Common myeloid progenitor, CD34-positive (primary cell): ENCODE measurements around the gene FAM81B.

Source experiments
- CTCF ChIA-PET: fragments of 350-600 bp; sonication (Branson Sonifier 250); formaldehyde crosslinking; loops from one replicate; lab custom pipeline; 2021; ENCODE audit warnings: antibody characterized with exemption; lab: Charles Lee
- POLR2A ChIA-PET: fragments of 350-600 bp; sonication (Branson Sonifier 250); formaldehyde crosslinking; loops from one replicate; lab custom pipeline; 2021; ENCODE audit warnings: antibody characterized with exemption; lab: Charles Lee
- DNase-seq, 3 donors: peaks; one replicate each; pipeline versions ENCODE4 v3.0.0 to v3.0.0-alpha.2; 2013
- H3K27ac ChIP-seq, 2 experiments: 1 replicate in 1 of 2; 2 replicates in 1 of 2; pipeline ENCODE4 v1.7.0; 2013; ENCODE audit warnings: inconsistent platforms in 2 of 2, low read length in 2 of 2, mild to moderate bottlenecking in 2 of 2, low read depth in 1 of 2, moderate library complexity in 1 of 2; ENCODE audit not compliant: severe bottlenecking in 2 of 2, insufficient read depth in 1 of 2, poor library complexity in 1 of 2
- H3K27me3 ChIP-seq, 5 experiments: replicated peaks in 2 of 5; 1 replicate in 3 of 5; 2 replicates in 2 of 5; pipeline versions ENCODE4 v1.6.1 to v1.7.0; 2013; ENCODE audit warnings: low read length in 4 of 5, mild to moderate bottlenecking in 2 of 5, moderate library complexity in 2 of 5, inconsistent platforms in 1 of 5; ENCODE audit not compliant: insufficient read depth in 5 of 5, control insufficient read depth in 4 of 5
- H3K36me3 ChIP-seq, 4 experiments: 1 replicate in 2 of 4; 2 replicates in 2 of 4; pipeline versions ENCODE4 v1.6.1 to v1.7.0; 2013; ENCODE audit warnings: low read length in 3 of 4, control low read depth in 1 of 4, mild to moderate bottlenecking in 1 of 4; ENCODE audit not compliant: control insufficient read depth in 4 of 4, insufficient read depth in 4 of 4
- H3K4me1 ChIP-seq, 4 experiments: 1 replicate in 3 of 4; 2 replicates in 1 of 4; pipeline versions ENCODE4 v1.6.1 to v1.7.1; 2013; ENCODE audit warnings: low read length in 3 of 4, mild to moderate bottlenecking in 3 of 4, control low read depth in 1 of 4, inconsistent platforms in 1 of 4, moderate library complexity in 1 of 4; ENCODE audit not compliant: control insufficient read depth in 4 of 4, insufficient read depth in 4 of 4; ENCODE audit errors: control extremely low read depth in 1 of 4
- H3K4me3 ChIP-seq, 7 experiments: 1 replicate in 4 of 7; 2 replicates in 3 of 7; pipeline versions ENCODE4 v1.5.1 to v1.7.0; 2013; ENCODE audit warnings: mild to moderate bottlenecking in 7 of 7, low read length in 6 of 7, moderate library complexity in 6 of 7, inconsistent platforms in 2 of 7, low read depth in 2 of 7, control low read depth in 1 of 7; ENCODE audit not compliant: insufficient read depth in 4 of 7, control insufficient read depth in 1 of 7; ENCODE audit errors: extremely low read depth in 1 of 7
- H3K9me3 ChIP-seq, 5 experiments: 1 replicate in 4 of 5; 2 replicates in 1 of 5; pipeline versions ENCODE4 v1.6.1 to v1.7.1; 2013; ENCODE audit warnings: low read length in 4 of 5, mild to moderate bottlenecking in 2 of 5, inconsistent platforms in 1 of 5, low read depth in 1 of 5, moderate library complexity in 1 of 5; ENCODE audit not compliant: control insufficient read depth in 4 of 5, insufficient read depth in 2 of 5; ENCODE audit errors: control extremely low read depth in 1 of 5
- WGBS: methylation state at CpG from one replicate; pipeline ENCODE4 v1.1.5; 2013; ENCODE audit not compliant: insufficient coverage; 5-methylcytosine and 5-hydroxymethylcytosine counted together

FAM81B gene

DNA sequence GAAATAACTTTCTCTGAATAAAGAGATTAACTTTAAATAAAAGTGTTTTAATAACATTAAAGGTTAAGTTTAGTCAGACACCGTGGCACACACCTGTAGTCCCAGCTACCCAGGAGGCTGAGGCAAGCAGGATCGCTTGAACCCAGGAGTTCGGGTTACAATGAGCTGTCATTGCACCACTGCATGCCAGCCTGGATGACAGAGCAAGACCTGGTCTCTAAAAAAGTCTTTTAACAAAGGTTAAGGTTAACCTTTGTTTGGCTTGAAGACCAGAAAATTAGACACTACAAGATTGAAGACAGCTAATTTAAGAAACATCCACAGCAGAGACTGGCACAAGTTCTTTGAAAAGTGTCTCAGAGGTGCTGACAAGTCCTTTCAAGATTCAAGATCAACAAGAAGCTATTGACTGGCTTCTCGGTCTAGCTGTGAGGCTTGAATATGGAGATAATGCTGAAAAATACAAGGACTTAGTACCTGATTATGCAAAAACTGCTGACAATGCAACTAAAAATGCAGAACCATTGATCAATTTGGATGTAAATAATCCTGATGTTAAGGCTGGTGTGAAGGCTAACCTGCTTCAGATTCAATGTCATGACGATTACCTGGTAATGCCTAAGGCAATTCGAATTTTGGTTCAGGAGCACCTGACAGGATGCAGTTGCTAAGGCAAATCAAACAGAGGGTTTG lies 48.8 kb downstream of the FAM81B start:
- CTCF ChIA-PET: no interaction called here
- Histone ChIP-seq H3K36me3 (no peaks in the 10 kb centered on the region), H3K27me3 (no peaks in the 10 kb centered on the region), H3K4me3 (no peak overlapping the region), H3K9me3 (no peaks in the 10 kb centered on the region), H3K27ac (no peak overlapping the region), H3K4me1 (no peaks in the 10 kb centered on the region)
- POLR2A ChIA-PET: no interaction called here
- no peak for DNase-seq
- WGBS: 71% methylated on average over 5 of the region's 6 CpGs

DNA sequence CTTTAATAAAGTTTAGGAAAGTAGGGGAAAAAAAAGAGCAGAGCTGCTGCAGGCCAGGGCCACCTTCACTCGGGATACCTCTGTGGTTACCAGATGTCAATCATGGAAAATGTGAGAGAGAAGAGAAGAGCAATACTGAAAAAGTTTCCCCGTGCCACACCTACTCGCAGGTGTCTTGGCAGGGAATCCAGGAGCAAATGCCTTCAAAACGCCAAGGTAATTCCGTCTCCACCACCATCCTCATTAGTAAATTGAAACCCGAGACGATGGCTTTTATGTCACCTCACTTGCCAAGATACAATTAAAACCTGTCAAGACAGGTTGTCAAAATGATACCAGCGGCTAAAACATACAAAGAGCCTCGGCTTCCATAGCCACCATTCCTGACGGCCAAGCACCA lies 49.7 kb downstream of the FAM81B start:
- H3K4me3 ChIP-seq: no peak overlapping the region
- ChIA-PET POLR2A (no interaction called here), CTCF (no interaction called here)
- H3K4me1 ChIP-seq: no peaks in the 10 kb centered on the region
- WGBS: 75% methylated on average over 10 of the region's 10 CpGs
- no peaks in the 10 kb centered on the region for H3K36me3 ChIP-seq
- H3K27me3 ChIP-seq: no peaks in the 10 kb centered on the region
- no peak overlapping the region for H3K27ac ChIP-seq
- no peaks in the 10 kb centered on the region for H3K9me3 ChIP-seq
- DNase-seq: no peak

DNA sequence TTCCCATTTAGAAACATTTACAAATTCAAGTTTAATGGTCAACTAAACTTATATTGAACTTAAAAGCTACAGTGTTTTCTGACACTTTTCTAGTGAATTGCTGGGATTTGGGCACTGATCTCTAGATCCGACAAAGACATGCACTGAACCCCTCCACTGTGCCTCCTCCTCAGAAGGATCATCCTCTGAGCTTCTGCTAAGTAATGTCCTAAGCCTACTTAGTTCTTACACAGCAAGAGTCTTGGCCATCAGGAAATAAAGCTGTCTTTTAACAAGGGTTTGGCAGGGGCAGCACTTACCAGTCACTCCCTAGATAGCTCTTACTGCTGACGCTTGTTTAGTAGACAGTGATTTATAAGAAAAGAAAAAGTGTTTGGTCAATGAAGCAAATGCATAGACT lies 50.5 kb downstream of the FAM81B start:
- CTCF ChIA-PET: interaction anchor here (0.9 to 1.3 kb wide), 2 partner anchors 9 to 44 kb away, joined by 3 to 5 read pairs; no protein-coding TSS in a partner anchor
- H3K4me1 ChIP-seq: no peaks in the 10 kb centered on the region
- DNase-seq: no peak
- H3K4me3 ChIP-seq: no peak overlapping the region
- H3K9me3 ChIP-seq: no peaks in the 10 kb centered on the region
- POLR2A ChIA-PET: no interaction called here
- H3K27me3 ChIP-seq: no peaks in the 10 kb centered on the region
- no peak overlapping the region for H3K27ac ChIP-seq
- 100% methylated on average over 1 of the region's 2 CpGs for WGBS
- H3K36me3 ChIP-seq: no peaks in the 10 kb centered on the region

DNA sequence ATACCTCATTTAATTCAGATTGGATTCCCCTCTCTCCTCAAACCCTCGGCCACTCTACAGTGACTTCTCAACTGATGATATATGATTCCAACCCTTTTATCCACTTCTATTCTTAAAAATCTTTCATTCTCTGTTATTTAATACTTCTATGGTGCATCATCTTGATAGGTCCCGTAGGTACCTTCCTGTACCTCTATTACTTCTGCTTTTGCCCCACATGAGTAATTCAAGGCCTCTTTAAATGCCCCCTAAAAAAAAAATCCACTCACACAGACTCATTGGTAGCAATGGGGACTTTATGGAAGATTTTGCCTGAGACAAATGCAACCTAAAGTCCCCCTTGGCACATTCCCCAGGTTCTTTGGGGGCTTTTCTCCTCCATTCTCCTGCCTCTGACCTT lies 54.3 kb downstream of the FAM81B start:
- POLR2A ChIA-PET: no interaction called here
- Histone ChIP-seq H3K27ac (no peak overlapping the region), H3K9me3 (no peaks in the 10 kb centered on the region)

DNA sequence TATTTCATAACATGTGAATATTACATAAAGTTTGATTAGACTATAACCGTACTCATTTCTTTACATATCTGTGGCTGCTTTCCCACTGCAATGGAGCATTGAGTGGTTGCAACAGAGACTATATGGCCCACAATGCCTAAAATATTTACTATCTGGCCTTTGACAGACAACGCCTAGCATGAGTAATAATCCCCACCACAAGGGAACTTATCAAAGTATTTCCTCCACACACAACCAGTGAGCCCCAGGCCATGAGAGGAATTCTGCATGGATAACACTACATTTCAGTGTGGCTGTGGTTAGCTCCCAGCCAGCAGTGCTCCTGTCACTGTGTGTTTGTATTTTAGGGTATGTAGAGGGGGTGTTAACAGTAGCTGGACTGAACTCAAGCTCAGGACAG lies 54.8 kb downstream of the FAM81B start:
- Histone ChIP-seq H3K4me1 (no peaks in the 10 kb centered on the region), H3K36me3 (no peaks in the 10 kb centered on the region), H3K4me3 (no peak overlapping the region), H3K9me3 (no peaks in the 10 kb centered on the region), H3K27ac (no peak overlapping the region), H3K27me3 (no peaks in the 10 kb centered on the region)
- ChIA-PET CTCF (no interaction called here), POLR2A (no interaction called here)
- WGBS: 100% methylated on average over 1 of the region's 2 CpGs
- no peak for DNase-seq

More for the DNA sequence above, 54.3 kb downstream of the FAM81B start:
- Histone ChIP-seq H3K4me1 (no peaks in the 10 kb centered on the region), H3K4me3 (no peak overlapping the region), H3K36me3 (no peaks in the 10 kb centered on the region), H3K27me3 (no peaks in the 10 kb centered on the region)
- 80% methylated on average over 2 of the region's 2 CpGs for WGBS
- CTCF ChIA-PET: no interaction called here
- DNase-seq: peak in 1 of 3 donors; percentile 5

DNA sequence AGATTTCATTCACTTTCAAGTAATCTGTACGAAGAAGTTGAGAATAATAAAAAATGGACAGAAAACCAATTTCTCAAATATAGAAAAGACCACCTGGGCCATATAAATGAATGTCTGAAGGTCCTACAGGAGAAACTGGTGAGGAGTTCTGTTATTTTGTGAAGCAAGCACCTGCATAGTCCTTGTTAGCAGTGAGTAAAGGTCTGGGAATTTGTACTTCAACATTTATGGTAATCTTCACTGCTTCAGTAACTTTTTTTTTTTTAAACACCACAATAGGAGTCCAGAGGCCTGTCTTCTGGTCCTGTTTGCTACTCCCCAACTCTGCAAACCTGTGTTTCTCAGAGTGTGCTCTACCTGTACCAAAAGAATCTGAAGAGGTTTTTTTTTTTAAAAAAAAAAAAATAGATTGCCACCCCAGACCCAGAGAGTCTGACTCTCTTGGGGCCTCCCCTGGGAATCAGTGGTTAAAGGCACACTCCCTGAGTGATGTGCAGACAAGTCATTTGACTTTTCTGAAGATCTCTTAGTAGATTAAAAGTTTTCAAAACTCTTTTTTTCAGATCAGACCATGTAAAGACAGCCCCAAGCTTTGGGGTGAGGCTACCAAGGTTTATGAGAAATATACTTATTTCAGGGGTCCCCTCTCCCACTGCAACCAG lies 55.5 kb downstream of the FAM81B start:
- H3K4me1 ChIP-seq: no peaks in the 10 kb centered on the region
- WGBS: no CpG with 5 or more reads among the region's 1 CpG
- H3K9me3 ChIP-seq: no peaks in the 10 kb centered on the region
- H3K27ac ChIP-seq: no peak overlapping the region
- no peak for DNase-seq
- POLR2A ChIA-PET: no interaction called here
- H3K27me3 ChIP-seq: no peaks in the 10 kb centered on the region
- no peak overlapping the region for H3K4me3 ChIP-seq
- CTCF ChIA-PET: no interaction called here
- H3K36me3 ChIP-seq: no peaks in the 10 kb centered on the region

DNA sequence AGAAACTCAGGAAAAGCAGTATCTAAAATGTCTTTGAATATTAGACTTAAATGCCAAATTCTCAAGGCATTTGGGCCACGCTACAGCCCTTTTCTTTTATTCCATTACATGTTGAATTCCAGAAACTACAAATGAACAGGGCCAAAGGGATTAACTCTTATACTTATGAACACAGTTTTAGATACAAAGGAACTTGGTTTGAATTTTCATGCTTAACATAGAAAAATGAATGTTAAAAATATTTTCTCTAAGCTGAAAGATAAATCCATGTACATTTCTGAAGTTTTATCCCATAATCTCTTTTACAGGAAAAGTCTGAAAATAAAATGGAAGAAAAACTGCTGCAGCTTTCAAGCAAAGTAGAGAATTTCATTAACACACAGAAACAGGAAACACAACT lies 56.8 kb downstream of the FAM81B start:
- no peaks in the 10 kb centered on the region for H3K4me1 ChIP-seq
- no peaks in the 10 kb centered on the region for H3K27me3 ChIP-seq
- H3K9me3 ChIP-seq: no peaks in the 10 kb centered on the region
- no peak overlapping the region for H3K4me3 ChIP-seq
- H3K36me3 ChIP-seq: no peaks in the 10 kb centered on the region
- no CpG with 5 or more reads among the region's 1 CpG for WGBS
- ChIA-PET CTCF (no interaction called here), POLR2A (no interaction called here)
- no peak overlapping the region for H3K27ac ChIP-seq
- DNase-seq: no peak
